Measurements from ENCODE around the gene CES3.

- no peak for TF ChIP-seq CTCF (IDR thresholded peaks at IDR 0.05)
- no peak for TF ChIP-seq POLR2A (IDR thresholded peaks at IDR 0.05)
Measured at GRCh38 chr16:66983033-66983432, 22.0 kb downstream of the CES3 start.
